Measurements from ENCODE around the gene ATF3.

Gene ATF3

GRCh38 chr1:212601524-212601923 is 7.0 kb upstream of the ATF3 start:
- peaks cover 23% of the 10 kb centered on the region for H3K27me3 ChIP-seq (ENCODE audit: control insufficient read depth, insufficient read depth, low read length)

GRCh38 chr1:212605441-212606394 is 2.8 kb upstream of the ATF3 start:
- no peaks in the 10 kb centered on the region for H3K36me3 ChIP-seq (ENCODE audit: control insufficient read depth, low read depth, low read length)
- no peak overlapping the region for H3K27ac ChIP-seq (ENCODE audit: low read length)
- H3K4me1 ChIP-seq (ENCODE audit: control insufficient read depth, low read depth, low read length): peaks cover 26% of the 10 kb centered on the region
- no peaks in the 10 kb centered on the region for H3K9me3 ChIP-seq (ENCODE audit: control insufficient read depth, low read depth, low read length)
- no peak overlapping the region for H3K9ac ChIP-seq (ENCODE audit: low read length)
- H3K27me3 ChIP-seq (ENCODE audit: control insufficient read depth, insufficient read depth, low read length): peaks cover 50% of the 10 kb centered on the region
- peak overlapping the region; percentile 81 for H3K4me3 ChIP-seq (ENCODE audit: low read length)

More at GRCh38 chr1:212601524-212601923, 7.0 kb upstream of the ATF3 start:
- Histone ChIP-seq H3K36me3 (ENCODE audit: control insufficient read depth, low read depth, low read length) (no peaks in the 10 kb centered on the region), H3K4me1 (ENCODE audit: control insufficient read depth, low read depth, low read length) (peaks cover 16% of the 10 kb centered on the region), H3K9me3 (ENCODE audit: control insufficient read depth, low read depth, low read length) (no peaks in the 10 kb centered on the region), H3K27ac (ENCODE audit: low read length) (no peak overlapping the region), H3K9ac (ENCODE audit: low read length) (no peak overlapping the region), H3K4me3 (ENCODE audit: low read length) (no peak overlapping the region)

DNA sequence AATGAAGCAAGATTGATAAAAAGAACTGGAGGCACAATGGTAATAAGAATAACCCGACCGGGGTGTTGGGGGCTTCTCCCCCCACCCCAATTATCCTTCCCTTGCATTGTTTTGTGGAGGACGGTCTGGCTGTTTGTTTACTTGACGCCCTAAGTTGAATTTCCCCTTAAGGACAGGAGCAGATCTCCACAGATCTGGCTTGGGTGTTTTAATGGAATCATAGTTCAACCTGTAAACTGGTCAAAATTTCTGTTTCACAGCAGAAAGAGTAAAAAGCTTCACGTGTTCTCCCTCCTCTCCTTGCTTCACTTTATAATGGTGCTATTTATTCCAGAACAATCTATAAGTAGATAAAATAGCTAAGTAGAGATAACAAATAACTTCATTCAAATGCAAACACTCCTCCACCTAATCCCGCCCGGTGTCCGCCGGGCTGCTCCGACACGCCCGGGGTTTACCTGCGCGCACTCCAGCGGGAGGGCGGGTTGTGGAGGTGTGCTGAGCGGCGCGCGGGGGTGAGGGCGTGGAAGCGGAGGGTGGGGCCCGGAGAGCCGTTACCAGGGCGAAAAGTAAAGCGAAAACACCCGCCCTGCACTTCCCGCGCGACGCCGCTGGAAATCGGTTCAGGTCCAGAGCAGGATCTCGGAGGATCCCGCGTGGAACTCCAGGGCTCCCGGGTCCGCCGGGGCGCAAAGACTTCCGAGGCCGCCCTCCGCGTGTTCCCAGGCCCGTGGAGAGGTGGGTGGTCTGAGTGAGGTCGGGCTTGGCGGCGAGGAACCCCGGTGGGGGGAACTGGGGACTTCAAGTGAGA is 2.0 kb upstream of the ATF3 start:
- peak overlapping the region; percentile 85 for H3K9ac ChIP-seq (ENCODE audit: low read length)

DNA sequence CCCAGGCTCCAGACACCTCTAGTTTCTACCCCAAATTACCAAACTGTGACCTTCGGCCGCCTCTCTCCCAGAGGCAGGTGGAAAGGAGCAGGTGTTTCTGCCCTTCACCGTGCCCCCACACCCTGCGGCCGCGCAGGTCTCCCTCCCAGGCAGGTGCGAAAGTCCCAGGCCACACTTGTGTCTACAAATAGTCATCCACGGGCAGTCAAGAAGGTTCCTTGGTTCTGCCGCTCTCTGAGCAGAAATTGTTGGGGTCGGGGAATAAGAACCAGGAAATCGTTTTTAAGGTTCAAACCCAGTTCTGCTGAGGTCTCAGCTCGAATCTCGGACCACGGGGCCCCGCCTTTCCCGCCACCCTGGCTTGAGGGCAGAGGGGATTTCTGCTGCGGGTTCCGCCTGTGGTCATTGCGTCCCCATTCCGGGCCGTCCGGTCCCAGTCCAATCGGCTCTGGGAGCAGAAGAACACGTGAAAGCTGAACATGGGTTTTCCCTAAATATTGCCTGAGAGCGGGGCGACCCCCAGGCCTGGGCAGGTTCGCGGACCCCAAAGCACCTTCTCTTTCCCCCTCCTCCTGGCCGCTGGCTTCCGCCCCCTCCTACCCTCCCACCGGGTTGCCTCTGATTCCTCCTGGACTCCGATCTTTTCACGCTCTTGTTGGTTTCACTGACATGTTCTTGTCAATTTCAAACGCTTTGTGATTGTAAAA is 1.2 kb upstream of the ATF3 start:
- Histone ChIP-seq H3K27ac (ENCODE audit: low read length) (no peak overlapping the region), H3K9me3 (ENCODE audit: control insufficient read depth, low read depth, low read length) (no peaks in the 10 kb centered on the region), H3K4me1 (ENCODE audit: control insufficient read depth, low read depth, low read length) (peaks cover 41% of the 10 kb centered on the region), H3K9ac (ENCODE audit: low read length) (peak overlapping the region; percentile 85), H3K27me3 (ENCODE audit: control insufficient read depth, insufficient read depth, low read length) (peaks cover 56% of the 10 kb centered on the region), H3K4me3 (ENCODE audit: low read length) (peak overlapping the region; percentile 81), H3K36me3 (ENCODE audit: control insufficient read depth, low read depth, low read length) (no peaks in the 10 kb centered on the region)

More for the DNA sequence above, 2.0 kb upstream of the ATF3 start:
- peaks cover 56% of the 10 kb centered on the region for H3K27me3 ChIP-seq (ENCODE audit: control insufficient read depth, insufficient read depth, low read length)
- H3K36me3 ChIP-seq (ENCODE audit: control insufficient read depth, low read depth, low read length): no peaks in the 10 kb centered on the region
- H3K27ac ChIP-seq (ENCODE audit: low read length): no peak overlapping the region
- H3K9me3 ChIP-seq (ENCODE audit: control insufficient read depth, low read depth, low read length): no peaks in the 10 kb centered on the region
- peak overlapping the region; percentile 81 for H3K4me3 ChIP-seq (ENCODE audit: low read length)
- H3K4me1 ChIP-seq (ENCODE audit: control insufficient read depth, low read depth, low read length): peaks cover 34% of the 10 kb centered on the region

DNA sequence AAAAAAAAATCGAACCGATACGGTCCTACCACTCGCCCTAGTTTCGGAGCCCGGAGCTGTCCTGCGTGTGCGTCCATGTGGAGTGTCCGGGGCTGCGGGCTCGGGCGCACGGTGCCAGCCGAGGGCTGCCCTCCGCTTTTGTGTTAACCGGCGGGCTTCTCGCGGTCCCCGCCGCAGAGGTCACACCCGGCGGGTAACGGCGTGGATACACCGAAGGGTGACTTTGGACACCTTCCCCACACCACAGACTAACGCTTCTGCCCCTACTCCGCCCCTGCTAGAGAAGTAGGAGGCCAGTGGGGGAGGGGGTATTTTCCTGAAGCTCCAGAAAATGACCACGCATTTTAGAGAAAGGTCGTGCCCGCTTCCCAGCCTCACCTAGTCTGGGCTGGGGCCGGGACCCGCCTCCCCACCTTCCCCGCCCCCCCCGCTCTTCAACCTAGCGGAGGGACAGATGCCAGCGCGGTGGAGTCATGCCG is 609 bp upstream of the ATF3 start:
- Histone ChIP-seq H3K4me1 (ENCODE audit: control insufficient read depth, low read depth, low read length) (peaks cover 47% of the 10 kb centered on the region), H3K9ac (ENCODE audit: low read length) (peak overlapping the region; percentile 85), H3K36me3 (ENCODE audit: control insufficient read depth, low read depth, low read length) (no peaks in the 10 kb centered on the region), H3K4me3 (ENCODE audit: low read length) (peak overlapping the region; percentile 81), H3K27ac (ENCODE audit: low read length) (no peak overlapping the region), H3K9me3 (ENCODE audit: control insufficient read depth, low read depth, low read length) (no peaks in the 10 kb centered on the region), H3K27me3 (ENCODE audit: control insufficient read depth, insufficient read depth, low read length) (peaks cover 56% of the 10 kb centered on the region)

DNA sequence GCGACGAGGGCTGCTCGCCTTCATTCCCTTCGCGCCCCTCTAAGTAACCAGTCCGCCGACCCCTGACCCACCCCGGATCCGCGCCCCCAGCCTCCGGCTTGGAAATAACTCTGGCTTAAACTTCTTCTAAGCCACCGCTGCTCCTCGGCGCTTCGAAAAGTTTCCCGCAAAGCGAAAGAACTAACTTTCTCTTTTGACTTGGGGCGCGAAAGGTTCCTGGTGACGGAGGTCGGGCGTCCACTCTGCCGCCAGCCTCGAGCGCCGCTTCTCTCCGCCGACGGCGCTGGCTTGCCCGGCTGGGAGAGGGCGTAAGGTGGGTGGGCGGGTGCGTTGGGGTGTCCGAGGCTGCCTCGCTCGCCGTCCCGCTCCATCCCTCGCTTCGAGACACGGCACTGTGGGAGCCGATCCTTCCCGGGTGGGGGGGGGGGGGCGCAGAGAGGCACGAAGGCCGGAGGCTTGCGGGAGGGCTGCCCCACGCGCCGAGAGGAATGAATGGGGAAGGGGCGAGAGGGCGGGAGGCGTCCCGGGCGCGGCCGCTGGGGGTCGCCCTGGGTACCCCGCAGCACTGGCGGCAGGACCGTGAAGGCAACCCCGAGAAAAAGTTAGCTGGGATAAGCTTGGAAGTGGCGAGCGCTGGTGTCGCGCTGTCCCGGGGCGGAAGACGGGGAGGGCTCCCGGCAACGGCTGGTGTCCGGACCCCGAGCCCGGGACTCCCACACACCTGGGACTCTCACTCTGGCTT is 569 bp downstream of the ATF3 start:
- H3K27ac ChIP-seq (ENCODE audit: low read length): no peak overlapping the region
- peak overlapping the region; percentile 85 for H3K9ac ChIP-seq (ENCODE audit: low read length)
- H3K36me3 ChIP-seq (ENCODE audit: control insufficient read depth, low read depth, low read length): no peaks in the 10 kb centered on the region
- peaks cover 58% of the 10 kb centered on the region for H3K4me1 ChIP-seq (ENCODE audit: control insufficient read depth, low read depth, low read length)
- peak overlapping the region; percentile 81 for H3K4me3 ChIP-seq (ENCODE audit: low read length)
- H3K9me3 ChIP-seq (ENCODE audit: control insufficient read depth, low read depth, low read length): no peaks in the 10 kb centered on the region
- peaks cover 56% of the 10 kb centered on the region for H3K27me3 ChIP-seq (ENCODE audit: control insufficient read depth, insufficient read depth, low read length)

- Histone ChIP-seq H3K4me1 (ENCODE audit: control insufficient read depth, low read depth, low read length) (peaks cover 58% of the 10 kb centered on the region), H3K27me3 (ENCODE audit: control insufficient read depth, insufficient read depth, low read length) (peaks cover 49% of the 10 kb centered on the region), H3K36me3 (ENCODE audit: control insufficient read depth, low read depth, low read length) (no peaks in the 10 kb centered on the region), H3K4me3 (ENCODE audit: low read length) (peak overlapping the region; percentile 81), H3K27ac (ENCODE audit: low read length) (no peak overlapping the region), H3K9me3 (ENCODE audit: control insufficient read depth, low read depth, low read length) (no peaks in the 10 kb centered on the region), H3K9ac (ENCODE audit: low read length) (peak overlapping the region; percentile 59)
These were observed 1.4 kb downstream of the ATF3 start for GRCh38 chr1:212609701-212610574.

GRCh38 chr1:212610575-212610967 is 2.0 kb downstream of the ATF3 start:
- Histone ChIP-seq H3K4me3 (ENCODE audit: low read length) (peak overlapping the region; percentile 81), H3K27ac (ENCODE audit: low read length) (no peak overlapping the region), H3K36me3 (ENCODE audit: control insufficient read depth, low read depth, low read length) (peaks cover 5% of the 10 kb centered on the region), H3K9me3 (ENCODE audit: control insufficient read depth, low read depth, low read length) (no peaks in the 10 kb centered on the region), H3K4me1 (ENCODE audit: control insufficient read depth, low read depth, low read length) (peaks cover 53% of the 10 kb centered on the region), H3K27me3 (ENCODE audit: control insufficient read depth, insufficient read depth, low read length) (peaks cover 43% of the 10 kb centered on the region), H3K9ac (ENCODE audit: low read length) (no peak overlapping the region)

DNA sequence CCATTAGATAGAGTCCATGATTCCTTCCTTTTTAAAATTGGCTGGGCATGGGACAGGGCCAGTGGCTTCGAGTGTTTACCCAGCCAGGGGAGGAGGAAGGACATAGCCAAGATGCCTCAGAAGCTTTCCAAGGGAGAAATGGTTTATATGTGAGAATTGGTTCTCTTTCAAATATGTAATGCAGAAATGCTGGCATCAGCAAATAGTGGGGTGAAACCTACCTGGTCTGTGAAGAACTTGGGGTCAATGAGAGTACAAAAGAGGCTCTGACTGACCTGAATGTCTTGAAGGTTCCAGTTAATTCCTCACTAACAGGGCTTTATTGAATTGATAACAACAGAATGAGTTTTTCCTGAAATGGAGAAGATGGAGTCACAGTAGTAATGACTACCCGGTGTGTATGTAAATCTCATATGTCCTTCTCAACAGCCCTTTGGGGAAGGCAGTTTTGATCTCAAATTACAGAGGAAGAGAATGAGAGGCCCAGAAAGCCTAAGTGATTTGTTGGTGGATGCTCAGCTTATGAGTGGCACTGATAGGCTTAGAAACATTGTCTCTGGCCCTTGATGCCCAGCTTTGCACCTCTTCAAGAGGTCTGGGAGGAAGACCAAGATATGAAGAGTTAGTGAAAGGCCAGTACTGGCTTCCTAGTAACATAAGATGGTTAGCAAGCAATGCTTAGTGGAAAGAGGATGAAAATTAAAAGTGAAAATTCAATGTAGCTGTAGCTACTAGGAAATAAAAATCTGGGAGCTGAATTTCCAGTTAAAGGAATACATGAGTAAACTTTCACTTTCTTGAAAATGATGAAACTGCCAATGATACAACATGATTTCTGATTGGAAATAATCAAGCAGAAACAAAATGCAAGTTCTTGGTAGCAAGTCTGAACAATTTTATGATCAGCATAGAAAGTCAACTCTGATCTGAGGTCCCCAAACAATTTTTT is 2.7 kb downstream of the ATF3 start:
- Histone ChIP-seq H3K36me3 (ENCODE audit: control insufficient read depth, low read depth, low read length) (peaks cover 11% of the 10 kb centered on the region), H3K27ac (ENCODE audit: low read length) (no peak overlapping the region), H3K4me3 (ENCODE audit: low read length) (peak overlapping the region; percentile 26), H3K9ac (ENCODE audit: low read length) (no peak overlapping the region), H3K9me3 (ENCODE audit: control insufficient read depth, low read depth, low read length) (no peaks in the 10 kb centered on the region), H3K4me1 (ENCODE audit: control insufficient read depth, low read depth, low read length) (peaks cover 46% of the 10 kb centered on the region), H3K27me3 (ENCODE audit: control insufficient read depth, insufficient read depth, low read length) (peaks cover 36% of the 10 kb centered on the region)
